HG03457 (cell line): ENCODE data around the gene TDO2.
"Not testable (repeated sequence)": the region's sequence is repeated elsewhere in the genome, so short reads cannot be mapped to it uniquely, and the experiment has no call there.

Experiments used
- ATAC-seq: cut with Tn5 transposase; IDR thresholded peaks from one replicate; pipeline ENCODE4 v1.9.1; 2021; ENCODE audit warnings: moderate number of reproducible peaks; ENCODE audit not compliant: unreplicated experiment

The TDO2 gene

GRCh38 chr4:155903453-155903852, at the start of gene TDO2:
Gene TDO2 (plus strand): TSS chr4:155903696. CDS start chr4:155903759, 63 bp downstream.
- no peak for ATAC-seq

DNA sequence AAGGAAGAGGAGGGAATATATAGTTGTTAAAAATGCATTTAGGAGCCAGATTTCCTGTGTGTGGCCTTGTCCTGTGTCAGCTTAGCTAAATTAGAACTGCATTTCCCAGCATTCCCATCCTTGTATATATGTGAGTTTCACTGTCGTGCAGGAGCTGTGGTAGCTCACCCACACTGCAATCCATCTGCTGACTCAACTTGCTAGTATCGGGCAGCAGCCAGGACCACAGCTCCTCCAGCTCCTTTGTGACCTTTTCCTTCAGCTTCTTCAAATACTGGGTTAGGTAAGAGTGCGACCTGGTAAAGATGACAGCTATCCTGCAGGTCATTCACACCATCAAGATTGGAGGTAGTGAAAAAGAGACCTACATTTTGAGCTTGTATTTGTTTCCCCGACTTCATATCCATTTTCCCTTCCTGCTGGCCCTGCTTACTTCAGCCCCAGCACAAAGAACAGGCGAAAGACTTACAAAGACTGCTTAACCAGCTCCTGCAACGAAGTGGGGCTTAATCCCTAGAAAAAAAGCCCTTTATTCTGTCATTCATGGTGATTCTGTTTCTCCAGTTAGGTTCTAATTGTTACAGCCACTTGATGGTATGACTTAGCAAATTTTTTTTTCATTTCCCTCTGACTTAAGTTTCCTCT, 48.8 kb upstream of the TDO2 start:
- no peak for ATAC-seq

DNA sequence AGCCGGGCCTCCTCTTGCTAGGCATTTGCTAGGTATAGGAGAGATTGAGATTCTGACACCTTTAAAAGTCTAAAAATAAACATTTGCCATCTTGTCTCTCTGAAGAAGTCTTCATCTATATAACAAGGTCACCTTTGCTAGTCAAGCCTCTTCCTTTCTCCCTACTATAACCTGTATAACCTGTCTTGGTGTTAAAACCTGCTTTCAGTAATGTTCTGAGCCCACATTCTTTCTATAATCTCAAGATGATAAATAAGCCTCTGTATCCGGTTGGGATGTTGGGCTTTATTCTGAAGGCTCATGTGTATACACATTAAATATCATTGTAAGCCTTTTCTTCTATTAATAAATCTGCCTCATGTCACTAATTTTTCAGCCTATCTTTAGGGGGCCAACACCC, 47.6 kb upstream of the TDO2 start:
- ATAC-seq, result no peak

GRCh38 chr4:155866177-155866576, 37.3 kb upstream of the TDO2 start, which contains the start of gene ASIC5:
Gene ASIC5 (minus strand): TSS chr4:155866277. CDS start chr4:155866226, 51 bp downstream.
- ATAC-seq, result no peak

GRCh38 chr4:155875878-155876277, 27.6 kb upstream of the TDO2 start:
- ATAC-seq, result no peak

DNA sequence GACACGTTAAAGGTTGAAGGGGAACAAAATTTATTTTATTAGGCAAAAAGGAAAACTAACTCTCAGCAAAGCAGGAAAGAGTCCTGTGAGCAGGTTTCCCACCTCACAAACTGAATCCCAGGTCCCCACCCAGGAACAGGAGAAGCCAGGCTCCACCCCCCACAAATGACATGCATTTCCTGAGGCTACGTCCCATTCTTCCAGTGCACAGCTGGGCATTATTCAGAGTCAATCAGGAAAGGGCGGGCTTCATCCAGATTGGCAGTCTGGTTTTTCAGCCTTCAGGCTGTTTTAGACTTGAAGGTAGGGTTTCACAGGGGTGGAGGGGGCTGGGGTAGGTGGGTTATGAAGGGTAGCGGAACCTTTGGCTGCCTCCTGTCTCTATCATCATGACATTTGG, 25.5 kb upstream of the TDO2 start:
- no peak for ATAC-seq

- no peak for ATAC-seq
Measured at GRCh38 chr4:155878611-155879010, 24.9 kb upstream of the TDO2 start.

DNA sequence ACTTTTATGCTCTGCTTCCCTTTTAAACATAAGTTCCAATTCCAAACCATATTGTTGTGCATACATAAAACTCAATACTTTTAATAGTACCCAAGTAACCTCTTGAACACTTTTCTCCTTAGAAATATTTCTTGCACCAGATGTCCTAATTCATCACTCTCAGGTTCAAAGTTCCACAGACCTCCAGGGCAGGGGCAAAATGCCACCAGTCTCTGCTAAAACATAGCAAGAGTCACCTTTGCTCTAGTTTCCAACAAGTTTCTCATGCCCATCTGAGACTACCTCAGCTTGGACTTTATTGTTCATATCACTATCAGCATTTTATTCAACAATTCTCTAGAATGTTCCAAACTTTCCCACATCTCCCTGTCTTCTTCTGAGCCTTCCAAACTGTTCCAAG, 23.7 kb upstream of the TDO2 start:
- ATAC-seq, result no peak

DNA sequence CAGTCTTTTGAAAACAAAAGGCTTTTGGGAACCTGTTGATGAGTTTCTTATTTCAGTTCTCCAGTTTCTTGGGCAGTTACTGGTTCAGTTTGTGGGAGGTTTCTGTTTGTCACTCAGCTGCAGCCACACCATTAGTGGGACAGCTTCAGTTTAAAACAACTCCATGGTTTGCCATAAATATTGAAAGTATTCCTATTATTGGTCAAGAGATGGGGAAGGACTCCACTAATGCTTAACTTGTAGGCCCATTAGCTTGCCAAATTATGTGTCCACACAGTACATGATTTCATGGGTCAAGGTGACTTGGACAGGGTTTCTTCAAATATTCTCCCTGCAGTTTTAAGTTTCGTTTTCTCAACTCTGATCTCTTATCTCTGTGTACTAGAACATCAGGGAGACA, 21.9 kb upstream of the TDO2 start:
- ATAC-seq, result no peak

- no peak for ATAC-seq
Measured at GRCh38 chr4:155883895-155884294, 19.6 kb upstream of the TDO2 start.

DNA sequence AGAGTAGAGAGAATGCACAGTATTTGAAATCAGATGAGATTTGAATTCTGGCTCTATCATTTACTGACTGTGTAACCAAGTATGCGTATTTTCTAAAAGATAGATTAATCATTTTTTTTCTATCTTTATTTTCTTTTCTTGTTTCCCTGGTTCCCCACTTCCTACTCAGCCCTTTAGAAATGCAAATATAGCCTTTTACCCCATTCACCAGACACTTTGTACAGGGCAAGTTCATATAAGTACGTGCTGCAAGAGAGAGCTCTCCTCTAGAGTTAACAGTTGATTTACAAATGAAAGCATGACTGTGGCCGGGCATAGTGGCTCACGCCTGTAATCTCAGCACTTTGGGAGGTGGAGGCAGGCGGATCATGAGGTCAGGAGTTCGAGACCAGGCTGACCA, 17.8 kb upstream of the TDO2 start:
- ATAC-seq, result no peak

- ATAC-seq, result no peak
Measured at GRCh38 chr4:155887045-155887444, 16.5 kb upstream of the TDO2 start.

DNA sequence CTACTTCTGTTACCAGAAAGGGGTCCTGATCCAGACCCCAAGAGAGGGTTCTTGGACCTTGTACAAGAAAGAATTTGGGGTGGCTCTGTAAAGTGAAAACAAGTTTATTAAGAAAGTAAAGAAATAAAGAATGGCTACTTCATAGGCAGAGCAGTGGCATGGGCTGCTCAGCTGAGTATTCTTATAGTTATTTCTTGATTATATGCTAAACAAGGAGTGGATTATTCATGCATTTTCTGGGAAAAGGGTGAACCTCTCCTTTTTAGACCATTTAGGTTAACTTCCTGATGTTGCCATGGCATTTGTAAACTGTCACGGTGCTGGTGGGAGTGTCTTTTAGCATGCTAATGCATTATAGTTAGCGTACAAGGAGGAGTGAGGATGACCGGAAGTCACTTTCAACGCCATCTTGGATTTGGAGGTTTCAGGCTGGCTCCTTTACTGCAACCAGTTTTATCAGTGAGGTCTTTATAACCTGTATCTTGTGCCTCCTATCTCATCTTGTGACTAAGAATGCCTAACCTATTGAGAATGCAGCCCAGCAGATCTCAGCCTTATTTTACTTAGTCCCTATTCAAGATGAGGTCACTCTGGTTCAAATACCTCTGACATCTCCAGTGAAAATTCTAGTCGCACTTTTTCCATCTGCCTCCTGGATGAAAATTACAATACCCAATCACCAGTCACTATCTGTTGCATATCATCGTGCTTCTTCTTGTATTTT, 15.5 kb upstream of the TDO2 start:
- no peak for ATAC-seq

- ATAC-seq, result peak; percentile 97
Measured at GRCh38 chr4:155889031-155889793, 14.3 kb upstream of the TDO2 start.

DNA sequence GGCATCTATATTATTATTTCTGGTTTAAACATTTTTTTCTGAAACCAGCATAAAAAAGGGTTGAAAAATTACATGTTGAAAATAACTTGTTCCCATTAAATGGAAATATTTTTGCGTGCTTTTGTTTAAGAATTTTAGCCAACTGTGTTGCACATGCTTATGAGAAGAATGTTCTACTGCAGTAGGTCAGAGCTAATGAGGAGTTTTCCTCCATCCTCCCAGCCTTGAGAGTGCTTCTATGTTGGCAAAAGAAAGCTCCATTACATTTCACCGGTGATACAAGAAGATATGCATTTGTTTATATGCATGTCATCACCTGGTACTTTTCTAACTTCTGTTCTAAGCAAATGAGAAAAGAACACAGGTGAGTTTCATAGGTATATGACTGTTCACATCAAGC, 13.6 kb upstream of the TDO2 start:
- no peak for ATAC-seq

- ATAC-seq, result no peak
Measured at GRCh38 chr4:155891058-155891457, 12.4 kb upstream of the TDO2 start.

DNA sequence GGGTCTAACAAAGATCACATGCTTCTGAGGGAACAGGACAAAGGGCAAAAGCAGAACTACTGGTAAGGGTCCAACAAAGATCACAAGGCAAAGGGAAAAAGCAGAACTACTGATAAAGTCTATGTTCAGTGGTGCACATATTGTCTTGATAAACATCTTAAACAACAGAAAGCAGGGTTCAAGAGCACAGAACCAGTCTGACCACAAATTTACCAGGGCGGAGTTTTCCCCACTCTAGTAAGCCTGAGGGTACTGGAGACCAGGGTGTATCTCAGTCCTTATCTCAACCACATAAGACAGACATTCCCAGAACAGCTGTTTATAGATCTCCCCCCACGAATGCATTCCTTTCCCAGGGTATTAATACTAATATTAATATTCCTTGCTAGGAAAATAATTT, 5.1 kb upstream of the TDO2 start:
- not testable (repeated sequence) for ATAC-seq

DNA sequence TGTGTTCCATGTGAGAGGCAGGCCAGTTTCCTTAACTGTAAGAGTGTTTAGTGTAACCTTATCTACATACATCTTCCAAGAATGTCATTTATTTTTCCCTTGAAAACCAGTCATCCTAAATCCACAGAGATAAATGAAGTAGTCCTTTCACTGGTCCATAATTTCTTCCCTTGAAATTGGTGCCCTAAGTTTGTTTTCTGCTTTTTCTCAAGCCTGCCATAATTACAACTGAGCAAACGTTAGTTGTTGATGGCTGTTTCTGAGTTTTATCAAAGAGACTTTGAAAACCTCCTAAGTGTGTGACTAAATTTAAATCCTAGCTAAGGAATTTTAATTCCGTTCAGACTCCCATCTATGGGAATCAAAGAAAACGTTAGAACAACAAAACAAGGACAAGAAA, 3.6 kb upstream of the TDO2 start:
- ATAC-seq, result no peak

GRCh38 chr4:155900381-155900780, 3.1 kb upstream of the TDO2 start:
- no peak for ATAC-seq

DNA sequence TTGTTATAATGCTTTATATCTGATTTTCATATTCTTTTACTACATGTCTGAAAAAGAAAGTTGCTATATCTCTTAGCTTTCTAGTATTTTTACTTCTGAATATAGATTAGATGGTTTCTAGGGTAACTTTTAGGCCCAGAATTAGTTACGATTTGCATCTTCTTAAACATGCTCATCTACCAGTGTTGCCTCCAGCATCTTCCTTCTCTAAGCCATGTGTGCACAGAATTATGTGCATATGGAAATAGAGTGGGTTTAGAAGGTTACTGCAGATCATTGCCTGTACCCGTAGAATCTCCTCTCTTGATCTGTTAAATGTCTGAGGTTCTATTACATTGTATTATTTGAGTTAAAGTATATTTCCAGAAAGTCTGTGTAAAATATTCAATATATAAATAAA, 2.5 kb upstream of the TDO2 start:
- no peak for ATAC-seq

DNA sequence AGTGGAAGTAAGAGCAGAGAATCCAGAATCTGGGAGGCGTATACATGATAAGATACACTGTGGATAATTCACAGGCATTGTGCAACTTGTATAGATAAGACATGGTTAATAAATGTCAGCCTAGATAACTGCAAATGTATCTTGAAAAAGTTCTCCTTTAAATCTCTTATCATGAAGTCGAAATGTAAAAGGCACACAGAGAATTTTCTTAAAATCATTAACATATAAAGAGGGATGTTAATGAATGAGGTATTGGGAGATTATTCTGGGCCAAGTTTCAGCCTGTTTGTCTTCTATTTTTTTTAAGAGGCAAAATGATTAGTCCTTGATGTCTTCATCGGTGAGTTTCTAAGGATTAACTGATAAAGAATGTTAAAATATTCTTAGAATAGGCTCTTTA, 835 bp downstream of the TDO2 start:
- ATAC-seq, result no peak
